SK-N-SH treated with all-trans-retinoic acid at 6 μM for 48 hours (cell line): ENCODE measurements around the gene DENND1A.

ENCODE experiments used
- PPARA ChIP-seq: fragments of 250-450 bp; sonication (Bioruptor Pico); IDR thresholded peaks from 2 replicates; pipeline ENCODE4 v1.5.0; 2020; ENCODE audit warnings: mild to moderate bottlenecking, borderline replicate concordance
- RARB ChIP-seq: fragments of 250-450 bp; sonication (Bioruptor Pico); IDR thresholded peaks from 2 replicates; pipeline ENCODE4 v1.8.0; 2021; ENCODE audit warnings: mild to moderate bottlenecking, moderate library complexity
- SNAI2 ChIP-seq: fragments of 250-450 bp; sonication (Bioruptor Pico); IDR thresholded peaks from 2 replicates; pipeline ENCODE4 v1.5.0; 2020; ENCODE audit warnings: mild to moderate bottlenecking, moderate library complexity
- TCF4 ChIP-seq: fragments of 250-450 bp; sonication (Bioruptor Pico); IDR thresholded peaks from 2 replicates; pipeline ENCODE4 v1.8.0; 2021; ENCODE audit warnings: mild to moderate bottlenecking, moderate library complexity, borderline replicate concordance
- ZC3H10 ChIP-seq: fragments of 250-450 bp; sonication (Bioruptor Pico); IDR thresholded peaks from 2 replicates; pipeline ENCODE4 v1.5.1; 2021; ENCODE audit warnings: mild to moderate bottlenecking, moderate library complexity
- ZFP30 ChIP-seq: fragments of 450-650 bp; formaldehyde crosslinking; IDR thresholded peaks from 2 replicates; pipeline ENCODE4 v1.5.0; 2022; ENCODE audit warnings: mild to moderate bottlenecking, moderate library complexity
- TF ChIP-seq, protein P1 (sequence below): fragments of 250-450 bp; sonication (Bioruptor Pico); IDR thresholded peaks from 2 replicates; pipeline ENCODE4 v1.5.1; 2020; ENCODE audit warnings: low read depth, mild to moderate bottlenecking, moderate library complexity
- TF ChIP-seq, protein P2 (sequence below): fragments of 250-450 bp; sonication (Bioruptor Pico); IDR thresholded peaks from 2 replicates; pipeline ENCODE4 v1.8.0; 2020; ENCODE audit warnings: mild to moderate bottlenecking, moderate library complexity, borderline replicate concordance

DNA sequence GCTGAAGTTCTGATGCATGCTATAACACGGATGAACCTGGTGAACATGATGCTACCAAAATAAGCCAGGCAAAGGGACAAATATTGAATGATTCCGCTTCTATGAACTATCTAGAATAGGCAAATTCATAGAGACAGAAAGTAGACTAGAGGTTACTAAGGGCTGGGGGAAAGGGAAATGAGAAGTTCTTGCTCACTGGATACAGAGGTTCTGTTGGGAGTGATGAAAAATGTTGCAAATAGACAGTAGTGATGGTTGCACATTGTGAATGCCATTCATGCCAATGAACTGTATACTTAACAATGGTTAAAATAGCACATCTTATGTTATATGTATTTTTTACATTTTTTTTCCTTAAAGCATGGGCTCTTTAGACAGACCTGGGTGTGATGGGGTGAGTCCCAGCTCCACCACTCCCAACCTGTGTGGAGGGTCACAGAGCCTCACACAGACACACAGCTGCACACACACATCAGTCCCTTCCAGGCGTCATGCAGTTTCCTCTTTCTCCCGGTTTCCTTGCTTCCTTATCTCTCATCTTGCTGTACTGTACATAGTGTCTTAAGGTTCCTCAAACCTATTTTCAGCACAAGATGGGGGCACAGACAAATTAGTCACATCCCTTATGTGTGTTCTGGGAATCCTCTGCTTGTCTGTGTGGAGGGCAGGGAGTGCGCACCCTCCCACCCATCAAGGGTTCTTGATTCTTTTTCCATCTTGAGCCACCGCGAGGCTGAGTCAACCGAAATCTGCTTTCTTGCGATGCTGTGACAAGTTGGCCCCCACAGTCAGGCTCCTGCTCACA, 381.0 kb downstream of the DENND1A start:
- TF ChIP-seq ZFP30 (CRISPR knock-in tag) (no peak), TCF4 (no peak), PPARA (no peak), RARB (CRISPR knock-in tag) (no peak), ZC3H10 (no peak), SNAI2 (CRISPR knock-in tag) (no peak)
- TF ChIP-seq, protein P1, sequence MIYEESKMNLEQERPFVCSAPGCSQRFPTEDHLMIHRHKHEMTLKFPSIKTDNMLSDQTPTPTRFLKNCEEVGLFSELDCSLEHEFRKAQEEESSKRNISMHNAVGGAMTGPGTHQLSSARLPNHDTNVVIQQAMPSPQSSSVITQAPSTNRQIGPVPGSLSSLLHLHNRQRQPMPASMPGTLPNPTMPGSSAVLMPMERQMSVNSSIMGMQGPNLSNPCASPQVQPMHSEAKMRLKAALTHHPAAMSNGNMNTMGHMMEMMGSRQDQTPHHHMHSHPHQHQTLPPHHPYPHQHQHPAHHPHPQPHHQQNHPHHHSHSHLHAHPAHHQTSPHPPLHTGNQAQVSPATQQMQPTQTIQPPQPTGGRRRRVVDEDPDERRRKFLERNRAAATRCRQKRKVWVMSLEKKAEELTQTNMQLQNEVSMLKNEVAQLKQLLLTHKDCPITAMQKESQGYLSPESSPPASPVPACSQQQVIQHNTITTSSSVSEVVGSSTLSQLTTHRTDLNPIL (CRISPR knock-in tag): no peak
- TF ChIP-seq, protein P2, sequence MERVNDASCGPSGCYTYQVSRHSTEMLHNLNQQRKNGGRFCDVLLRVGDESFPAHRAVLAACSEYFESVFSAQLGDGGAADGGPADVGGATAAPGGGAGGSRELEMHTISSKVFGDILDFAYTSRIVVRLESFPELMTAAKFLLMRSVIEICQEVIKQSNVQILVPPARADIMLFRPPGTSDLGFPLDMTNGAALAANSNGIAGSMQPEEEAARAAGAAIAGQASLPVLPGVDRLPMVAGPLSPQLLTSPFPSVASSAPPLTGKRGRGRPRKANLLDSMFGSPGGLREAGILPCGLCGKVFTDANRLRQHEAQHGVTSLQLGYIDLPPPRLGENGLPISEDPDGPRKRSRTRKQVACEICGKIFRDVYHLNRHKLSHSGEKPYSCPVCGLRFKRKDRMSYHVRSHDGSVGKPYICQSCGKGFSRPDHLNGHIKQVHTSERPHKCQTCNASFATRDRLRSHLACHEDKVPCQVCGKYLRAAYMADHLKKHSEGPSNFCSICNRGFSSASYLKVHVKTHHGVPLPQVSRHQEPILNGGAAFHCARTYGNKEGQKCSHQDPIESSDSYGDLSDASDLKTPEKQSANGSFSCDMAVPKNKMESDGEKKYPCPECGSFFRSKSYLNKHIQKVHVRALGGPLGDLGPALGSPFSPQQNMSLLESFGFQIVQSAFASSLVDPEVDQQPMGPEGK: no peak
